ENCODE data around the gene UTS2R.

- no peak for TF ChIP-seq RFX5 (IDR thresholded peaks at IDR 0.05; ENCODE audit: low read length)
- TF ChIP-seq CTCF (IDR thresholded peaks at IDR 0.05), result peak; percentile 15; the same call in 1 of the 2 replicates
- TF ChIP-seq MEF2A (IDR thresholded peaks at IDR 0.05; ENCODE audit: borderline replicate concordance, low read depth), result no peak
These were observed 12.9 kb upstream of the UTS2R start, which contains the start of gene TEX19 for GRCh38 chr17:82358465-82359350.
